HepG2 (cell line): ENCODE data around the gene GPR15. TPM values are rescaled to one million over a fixed set of nuclear protein-coding genes. Genes with fewer than 3 reads are reported as not detected.

Experiments used
- ATAC-seq: fragments of 200-7000 bp; cut with Tn5 transposase; 3 replicates; pipeline ENCODE4 v1.9.1; 2020; ENCODE audit warnings: mild to moderate bottlenecking, moderate library complexity
- BruUV-seq: library from RNA; stranded (reverse); fragments of 400-500 nt; replicated peaks from 2 replicates; lab custom pipeline; 2021; lab: Mats Ljungman, UMichigan
- CTCF ChIA-PET: fragments of 300-600 bp; formaldehyde crosslinking; extraction: SDS; loops from one replicate; lab custom pipeline; 2021; ENCODE audit warnings: low total read pairs, inconsistent platforms, low intra/inter-chr PET ratio; lab: Yijun Ruan, JAX
- POLR2A ChIA-PET: fragments of 350-600 bp; sonication (Branson Sonifier 250); formaldehyde crosslinking; loops from one replicate; lab custom pipeline; 2020; ENCODE audit warnings: antibody characterized with exemption, inconsistent platforms; lab: Yijun Ruan, JAX
- DNase-seq: peaks from one replicate; pipeline ENCODE4 v3.0.0-alpha.2; 2015; ENCODE audit warnings: low spot score
- FAIRE-seq: peaks from 3 replicates; lab custom pipeline; 2011; peaks lifted over from hg19 to GRCh38; lab: Jason Lieb, UNC
- H2AFZ ChIP-seq: one replicate; pipeline ENCODE4 v1.6.1; 2011; ENCODE audit warnings: low read length, inconsistent platforms
- H3K27ac ChIP-seq: fragments of 300-600 bp; 3 replicates; pipeline ENCODE4 v1.8.0; 2011; ENCODE audit warnings: mixed run types, mild to moderate bottlenecking, mixed read lengths, low read length, inconsistent platforms; ENCODE audit not compliant: insufficient read depth; ENCODE audit errors: extremely low read length
- H3K27me3 ChIP-seq, 2 experiments: fragments of 200-600 bp in 1 of 2; 2 replicates in 1 of 2; 3 replicates in 1 of 2; pipeline versions ENCODE4 v1.6.0 to v1.8.0; 2011; ENCODE audit warnings: low read length in 2 of 2, mild to moderate bottlenecking in 2 of 2, moderate library complexity in 2 of 2, inconsistent platforms in 1 of 2; ENCODE audit not compliant: insufficient read depth in 2 of 2, control insufficient read depth in 1 of 2
- H3K36me3 ChIP-seq, 2 experiments: fragments of 200-600 bp in 1 of 2; replicated peaks in 1 of 2; 2 replicates in 1 of 2; 3 replicates in 1 of 2; pipeline versions ENCODE4 v1.5.1 to v1.8.0; 2011; ENCODE audit warnings: low read length in 2 of 2, inconsistent platforms in 1 of 2; ENCODE audit not compliant: insufficient read depth in 2 of 2, control insufficient read depth in 1 of 2
- H3K4me1 ChIP-seq: 2 replicates; pipeline ENCODE4 v1.5.1; 2012; ENCODE audit warnings: low read length, inconsistent platforms; ENCODE audit not compliant: insufficient read depth
- H3K4me2 ChIP-seq: 2 replicates; pipeline ENCODE4 v1.6.0; 2011; ENCODE audit warnings: low read depth, low read length, inconsistent platforms
- H3K4me3 ChIP-seq, 3 experiments: fragments of 200-600 bp in 1 of 3; sonication (generic), shearing (Covaris generic) in 1 of 3; replicated peaks in 1 of 3; 2 replicates each; pipeline ENCODE4 v1.5.1; 2011 to 2016; ENCODE audit warnings: low read length in 3 of 3, inconsistent platforms in 2 of 3, low read depth in 2 of 3, mild to moderate bottlenecking in 2 of 3, control low read depth in 1 of 3, mixed read lengths in 1 of 3; ENCODE audit not compliant: insufficient read depth in 1 of 3
- H3K79me2 ChIP-seq: one replicate; pipeline ENCODE4 v1.6.1; 2011; ENCODE audit warnings: low read length, inconsistent platforms; ENCODE audit not compliant: insufficient read depth
- H3K9ac ChIP-seq: 2 replicates; pipeline ENCODE4 v1.6.0; 2011; ENCODE audit warnings: mild to moderate bottlenecking, low read depth, low read length, inconsistent platforms; ENCODE audit not compliant: insufficient read depth
- H3K9me3 ChIP-seq: 2 replicates; pipeline ENCODE4 v1.5.1; 2012; ENCODE audit warnings: mild to moderate bottlenecking, low read length
- H4K20me1 ChIP-seq: 2 replicates; pipeline ENCODE4 v1.6.0; 2011; ENCODE audit warnings: inconsistent platforms, mild to moderate bottlenecking, low read length, moderate library complexity; ENCODE audit not compliant: insufficient read depth
- ATF5 ChIP-seq: sonication (generic); formaldehyde crosslinking; IDR thresholded peaks from 2 replicates; pipeline ENCODE4 v1.4.0; 2020; ENCODE audit warnings: mild to moderate bottlenecking, low read depth, missing genetic modification reagents
- LCORL ChIP-seq, 2 experiments: fragments of 450-650 bp in 1 of 2; sonication (generic) in 1 of 2; formaldehyde crosslinking in 1 of 2; IDR thresholded peaks; 2 replicates each; pipeline versions ENCODE4 v1.5.0 to v1.6.1; 2017 to 2020; ENCODE audit warnings: antibody characterized with exemption in 1 of 2, missing genetic modification reagents in 1 of 2
- SAP130 ChIP-seq: IDR thresholded peaks from 2 replicates; pipeline ENCODE4 v1.6.1; 2016; ENCODE audit warnings: low read depth
- SSRP1 ChIP-seq: IDR thresholded peaks from 2 replicates; pipeline ENCODE4 v1.6.1; 2016; ENCODE audit warnings: control low read depth
- ZBTB21 ChIP-seq: sonication (generic); formaldehyde crosslinking; IDR thresholded peaks from 2 replicates; pipeline ENCODE4 v1.4.0; 2020; ENCODE audit warnings: missing genetic modification reagents
- ZBTB4 ChIP-seq: sonication (generic); formaldehyde crosslinking; IDR thresholded peaks from 2 replicates; pipeline ENCODE4 v1.4.0; 2020; ENCODE audit warnings: missing genetic modification reagents, mild to moderate bottlenecking, borderline replicate concordance
- ZNF207 ChIP-seq: fragments of 450-650 bp; IDR thresholded peaks from 2 replicates; pipeline ENCODE4 v1.6.1; 2016; ENCODE audit warnings: antibody characterized with exemption, borderline replicate concordance
- ZNF296 ChIP-seq: sonication (generic); formaldehyde crosslinking; conservative IDR thresholded peaks from 2 replicates; pipeline ENCODE4 v1.5.0; 2020; ENCODE audit warnings: mild to moderate bottlenecking, missing genetic modification reagents
- ZNF343 ChIP-seq: sonication (generic); formaldehyde crosslinking; IDR thresholded peaks from 2 replicates; pipeline ENCODE4 v1.4.0; 2020; ENCODE audit warnings: mild to moderate bottlenecking, missing genetic modification reagents
- ZNF558 ChIP-seq: sonication (generic); formaldehyde crosslinking; IDR thresholded peaks from 2 replicates; pipeline ENCODE4 v1.9.0; 2022; ENCODE audit warnings: mild to moderate bottlenecking, missing genetic modification reagents, borderline replicate concordance
- ZNF768 ChIP-seq: sonication (generic); formaldehyde crosslinking; IDR thresholded peaks from 2 replicates; pipeline ENCODE4 v1.4.0; 2020; ENCODE audit warnings: missing genetic modification reagents
- ZNF775 ChIP-seq: sonication (generic); formaldehyde crosslinking; IDR thresholded peaks from 2 replicates; pipeline ENCODE4 v1.4.0; 2020; ENCODE audit warnings: missing genetic modification reagents, mild to moderate bottlenecking, moderate library complexity, borderline replicate concordance
- ZSCAN12 ChIP-seq: sonication (generic); formaldehyde crosslinking; IDR thresholded peaks from 2 replicates; pipeline ENCODE4 v1.9.0; 2021; ENCODE audit warnings: mild to moderate bottlenecking, missing genetic modification reagents
- ZSCAN20 ChIP-seq: sonication (generic); formaldehyde crosslinking; IDR thresholded peaks from 2 replicates; pipeline ENCODE4 v1.4.0; 2020; ENCODE audit warnings: missing genetic modification reagents, mild to moderate bottlenecking, borderline replicate concordance
- WGBS: methylation state at CpG from one replicate; pipeline ENCODE4 v1.1.6; 2017; ENCODE audit warnings: low lambda C conversion rate; 5-methylcytosine and 5-hydroxymethylcytosine counted together
- in situ Hi-C: cut with HindIII; loops from 2 replicates; pipeline ENCODE4 v1.10.0; 2017; ENCODE audit warnings: low pct_unique_long_range_greater_than_20kb; ENCODE audit not compliant: extremely low pct_ligation_motif_present
- intact Hi-C: fragments of 100-400 bp; cut with micrococcal nuclease; formaldehyde crosslinking; loops from one replicate; pipeline ENCODE4 v1.10.0; 2022; ENCODE audit not compliant: unreplicated experiment
- polyA plus RNA-seq, 8 experiments: library from polyadenylated mRNA; depleted of rRNA in 3 of 8; stranded (reverse) in 7 of 8; unstranded in 1 of 8; fragments of >200 nt; fragmentation: Illumina TruSeq in 4 of 8; extraction: Trizol in 4 of 8; gene quantifications; 2 replicates each; pipeline versions ENCODE4 v1.2.1 to v1.2.3, GENCODE V29; 2011 to 2016; ENCODE audit warnings: low read depth in 4 of 8, missing spikeins in 1 of 8, mixed read lengths in 1 of 8; ENCODE audit not compliant: insufficient read depth in 1 of 8
- total RNA-seq, 5 experiments: library from RNA; depleted of rRNA; stranded (reverse); fragments of >200 nt; fragmentation: Illumina TruSeq; extraction: Trizol; gene quantifications; 2 replicates each; pipeline ENCODE4 v1.2.3, GENCODE V29; 2016; ENCODE audit warnings: low read depth in 1 of 5
- TF ChIP-seq, protein P1 (sequence below): sonication (generic); formaldehyde crosslinking; IDR thresholded peaks from 2 replicates; pipeline ENCODE4 v1.5.1; 2020; ENCODE audit warnings: missing genetic modification reagents, mild to moderate bottlenecking, borderline replicate concordance
- TF ChIP-seq, protein P2 (sequence below): sonication (generic); formaldehyde crosslinking; IDR thresholded peaks from 2 replicates; pipeline ENCODE4 v1.9.0; 2022; ENCODE audit warnings: missing genetic modification reagents, mild to moderate bottlenecking, borderline replicate concordance

Gene GPR15
- total and polyA plus RNA-seq, 2 of the 13 experiments (the other 11 are each of a cell fraction or from before 2014, with no cell fraction given), result not detected

GRCh38 chr3:98564282-98565005, 32.7 kb downstream of the GPR15 start:
- intact Hi-C loops, result no loop called here
- Histone ChIP-seq H3K27me3 (no peaks in the 10 kb centered on the region; a peak in 1 of 5 replicates), H4K20me1 (no peaks in the 10 kb centered on the region), H3K36me3 (no peaks in the 10 kb centered on the region), H3K79me2 (no peaks in the 10 kb centered on the region), H3K4me3 (no peak overlapping the region), H3K4me1 (no peaks in the 10 kb centered on the region), H3K9me3 (no peaks in the 10 kb centered on the region), H3K27ac (no peak overlapping the region), H2AFZ (no peak overlapping the region), H3K4me2 (no peak overlapping the region), H3K9ac (no peak overlapping the region)
- BruUV-seq, result no TSS peak
- POLR2A ChIA-PET, result no interaction called here
- in situ Hi-C loops, result loop anchor here (25.0 kb wide), 1 partner anchor 527 kb away; the partner anchor contains the start of gene GABRR3
- no peak for DNase-seq
- ATAC-seq, result no peak
- CTCF ChIA-PET, result no interaction called here
- no peak for FAIRE-seq
- 68% methylated on average over 7 of the region's 7 CpGs for WGBS
- TF ChIP-seq ZNF207, result no peak
- no peak for TF ChIP-seq ATF5 (CRISPR knock-in tag)
- TF ChIP-seq SAP130, result no peak
- TF ChIP-seq ZNF343, result no peak
- TF ChIP-seq ZBTB4 (CRISPR knock-in tag), result no peak
- no peak for TF ChIP-seq ZNF775 (CRISPR knock-in tag)
- no peak for TF ChIP-seq ZNF558 (CRISPR knock-in tag)
- no peak for TF ChIP-seq ZBTB21 (CRISPR knock-in tag)
- no peak for TF ChIP-seq ZNF768 (CRISPR knock-in tag)
- TF ChIP-seq ZNF296 (CRISPR knock-in tag), result no peak
- no peak for TF ChIP-seq LCORL (IDR thresholded peaks at IDR 0.05)
- no peak for TF ChIP-seq LCORL (CRISPR knock-in tag; IDR thresholded peaks at IDR 0.05)
- TF ChIP-seq, protein P1, sequence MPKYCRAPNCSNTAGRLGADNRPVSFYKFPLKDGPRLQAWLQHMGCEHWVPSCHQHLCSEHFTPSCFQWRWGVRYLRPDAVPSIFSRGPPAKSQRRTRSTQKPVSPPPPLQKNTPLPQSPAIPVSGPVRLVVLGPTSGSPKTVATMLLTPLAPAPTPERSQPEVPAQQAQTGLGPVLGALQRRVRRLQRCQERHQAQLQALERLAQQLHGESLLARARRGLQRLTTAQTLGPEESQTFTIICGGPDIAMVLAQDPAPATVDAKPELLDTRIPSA (CRISPR knock-in tag), result no peak
- TF ChIP-seq, protein P2, sequence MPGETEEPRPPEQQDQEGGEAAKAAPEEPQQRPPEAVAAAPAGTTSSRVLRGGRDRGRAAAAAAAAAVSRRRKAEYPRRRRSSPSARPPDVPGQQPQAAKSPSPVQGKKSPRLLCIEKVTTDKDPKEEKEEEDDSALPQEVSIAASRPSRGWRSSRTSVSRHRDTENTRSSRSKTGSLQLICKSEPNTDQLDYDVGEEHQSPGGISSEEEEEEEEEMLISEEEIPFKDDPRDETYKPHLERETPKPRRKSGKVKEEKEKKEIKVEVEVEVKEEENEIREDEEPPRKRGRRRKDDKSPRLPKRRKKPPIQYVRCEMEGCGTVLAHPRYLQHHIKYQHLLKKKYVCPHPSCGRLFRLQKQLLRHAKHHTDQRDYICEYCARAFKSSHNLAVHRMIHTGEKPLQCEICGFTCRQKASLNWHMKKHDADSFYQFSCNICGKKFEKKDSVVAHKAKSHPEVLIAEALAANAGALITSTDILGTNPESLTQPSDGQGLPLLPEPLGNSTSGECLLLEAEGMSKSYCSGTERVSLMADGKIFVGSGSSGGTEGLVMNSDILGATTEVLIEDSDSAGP (CRISPR knock-in tag), result no peak
- TF ChIP-seq ZSCAN20 (CRISPR knock-in tag), result no peak
- no peak for TF ChIP-seq ZSCAN12 (CRISPR knock-in tag)
- TF ChIP-seq SSRP1 (CRISPR knock-in tag), result no peak
